ENCODE data around the gene CTXN1. TPM values are rescaled to one million over a fixed set of nuclear protein-coding genes. Genes with fewer than 3 reads are reported as not detected.
A peak's percentile ranks its signal among the peaks of the same experiment; 100 is the strongest.

The CTXN1 gene
- total RNA-seq, 1 experiment from 2014 or later: 54.5 TPM

DNA sequence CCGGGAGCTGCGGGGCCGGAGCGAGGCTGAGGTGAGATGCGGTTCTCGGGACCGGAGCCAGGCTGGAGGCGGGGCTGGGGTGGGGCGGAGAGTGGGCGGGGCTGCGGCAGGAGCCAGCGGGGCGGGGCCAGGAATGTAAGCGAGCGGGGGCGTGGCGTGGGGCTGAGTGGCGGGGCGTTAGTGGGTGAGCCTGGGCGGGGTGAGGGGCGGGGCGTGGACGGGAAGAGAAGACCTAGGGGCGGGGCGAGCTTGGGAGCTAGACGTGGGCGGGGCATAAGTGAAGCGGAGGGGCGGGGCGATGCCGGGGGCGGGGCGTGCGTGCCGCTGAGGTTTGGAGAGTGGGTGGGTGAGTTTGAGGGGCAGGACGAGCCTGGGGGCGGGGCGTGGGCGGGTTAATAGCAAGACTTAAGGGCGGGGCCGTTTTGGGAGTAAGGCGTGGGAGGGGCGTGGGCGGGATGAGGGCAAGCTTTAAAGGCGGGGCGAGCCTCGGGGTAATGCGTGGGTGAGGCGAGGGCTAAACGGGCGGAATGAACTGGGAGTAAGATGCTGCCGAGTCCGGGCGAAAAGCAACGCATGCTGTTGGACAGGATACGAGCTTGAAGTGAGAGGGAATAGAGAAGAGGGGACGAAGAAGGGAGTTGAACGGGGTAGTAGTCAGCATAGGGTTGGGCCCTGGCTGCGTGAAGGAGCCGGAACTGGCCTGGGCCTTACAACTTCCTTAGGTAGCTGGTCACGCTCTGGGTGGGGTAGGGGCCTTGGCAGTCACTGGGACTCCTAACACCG is 5.2 kb downstream of the CTXN1 start:
- POLR2A ChIA-PET (ENCODE audit: unreplicated experiment): interaction anchor here (0.6 to 1.5 kb wide), 17 partner anchors 17 to 851 kb away, joined by 3 to 39 read pairs (median 5); partner anchors contain the start of genes MAP2K7, PET100, TIMM44 and XAB2
- 0 out of 2 replicates have a peak, but pooled peaks cover 5% of the 10 kb centered on the region for H3K79me2 ChIP-seq (ENCODE audit: low read depth)
- no peaks in the 10 kb centered on the region; the same call in 1 of the 2 replicates for H4K20me1 ChIP-seq (ENCODE audit: insufficient read depth)
- H2AFZ ChIP-seq: peak overlapping the region; percentile 87
- TF ChIP-seq CTCF (conservative IDR thresholded peaks at IDR 0.05) (no peak), EZH2 (IDR thresholded peaks at IDR 0.05; ENCODE audit: low read depth) (no peak)
- peak overlapping the region; percentile 77 for H3K4me3 ChIP-seq
- peak overlapping the region; percentile 98 for H3K4me2 ChIP-seq
- peaks cover 15% of the 10 kb centered on the region for H3K27me3 ChIP-seq (ENCODE audit: insufficient read depth, low read depth)
- no peaks in the 10 kb centered on the region for H3K9me3 ChIP-seq (ENCODE audit: insufficient read depth, low read depth)
- H3K36me3 ChIP-seq (ENCODE audit: low read depth): no peaks in the 10 kb centered on the region
- BruUV-seq (replicated peaks): no TSS peak
- peak overlapping the region; percentile 46 for H3K27ac ChIP-seq
- H3K9me2 ChIP-seq (ENCODE audit: insufficient read depth): no peaks in the 10 kb centered on the region
- peak; percentile 83 to 94 for DNase-seq
- H3F3A ChIP-seq (ENCODE audit: insufficient read depth, low read depth): peaks cover 40% of the 10 kb centered on the region
- CTCF ChIA-PET: interaction anchor here (0.6 to 2.3 kb wide), 10 partner anchors 10 to 421 kb away, joined by 3 to 20 read pairs (median 5); partner anchors contain the start of genes MAP2K7 and TIMM44
- peaks cover 23% of the 10 kb centered on the region for H3K4me1 ChIP-seq (replicated peaks; ENCODE audit: insufficient read depth)
- intact Hi-C loops (cut with micrococcal nuclease; ENCODE audit: unreplicated experiment): loop anchor here (1.0 to 10.0 kb wide), 3 partner anchors 50 to 246 kb away; partner anchors contain the start of gene MCEMP1

- H3F3A ChIP-seq (ENCODE audit: insufficient read depth, low read depth): peaks cover 40% of the 10 kb centered on the region
- BruUV-seq (replicated peaks): no TSS peak
- intact Hi-C loops (cut with micrococcal nuclease; ENCODE audit: unreplicated experiment): loop anchor here (1.0 to 10.0 kb wide), 3 partner anchors 49 to 245 kb away; partner anchors contain the start of gene MCEMP1
Measured at GRCh38 chr19:7919610-7920518, 6.1 kb downstream of the CTXN1 start, which contains the start of gene SNAPC2. SNAPC2 (plus strand) TSS chr19:7920338; CDS start chr19:7920367, 29 bp downstream.

More at GRCh38 chr19:7919610-7920518, 6.1 kb downstream of the CTXN1 start, which contains the start of gene SNAPC2:
- Histone ChIP-seq H3K79me2 (ENCODE audit: low read depth) (0 out of 2 replicates have a peak, but pooled peaks cover 5% of the 10 kb centered on the region), H3K27ac (peak within 1 kb of the TSS; percentile 46), H3K27me3 (ENCODE audit: insufficient read depth, low read depth) (peaks cover 19% of the 10 kb centered on the region), H3K4me3 (peak within 1 kb of the TSS; percentile 77), H3K36me3 (ENCODE audit: low read depth) (no peaks in the 10 kb centered on the region), H3K4me2 (peak within 1 kb of the TSS; percentile 98), H3K4me1 (replicated peaks; ENCODE audit: insufficient read depth) (peaks cover 23% of the 10 kb centered on the region), H3K9me2 (ENCODE audit: insufficient read depth) (no peaks in the 10 kb centered on the region), H2AFZ (peak within 1 kb of the TSS; percentile 87), H3K9me3 (ENCODE audit: insufficient read depth, low read depth) (no peaks in the 10 kb centered on the region), H4K20me1 (ENCODE audit: insufficient read depth) (no peaks in the 10 kb centered on the region; the same call in 1 of the 2 replicates)
- POLR2A ChIA-PET (ENCODE audit: unreplicated experiment): interaction anchor here (0.6 to 1.5 kb wide), 13 partner anchors 16 to 851 kb away, joined by 3 to 39 read pairs (median 5); partner anchors contain the start of genes MAP2K7, PET100, TIMM44 and XAB2
- TF ChIP-seq CTCF (conservative IDR thresholded peaks at IDR 0.05): no peak
- no peak for TF ChIP-seq EZH2 (IDR thresholded peaks at IDR 0.05; ENCODE audit: low read depth)
- DNase-seq: peak; percentile 85 to 97
- CTCF ChIA-PET: interaction anchor here (0.6 to 2.3 kb wide), 8 partner anchors 11 to 422 kb away, joined by 3 to 20 read pairs (median 5); partner anchors contain the start of gene MAP2K7
